ENCODE results near the gene LNP1. TPM values are rescaled to one million over a fixed set of nuclear protein-coding genes. Genes with fewer than 3 reads are reported as not detected.

The LNP1 gene
- total RNA-seq, 6 experiments from 2014 or later: 0.89 to 1.9 (median 1.7) TPM

DNA sequence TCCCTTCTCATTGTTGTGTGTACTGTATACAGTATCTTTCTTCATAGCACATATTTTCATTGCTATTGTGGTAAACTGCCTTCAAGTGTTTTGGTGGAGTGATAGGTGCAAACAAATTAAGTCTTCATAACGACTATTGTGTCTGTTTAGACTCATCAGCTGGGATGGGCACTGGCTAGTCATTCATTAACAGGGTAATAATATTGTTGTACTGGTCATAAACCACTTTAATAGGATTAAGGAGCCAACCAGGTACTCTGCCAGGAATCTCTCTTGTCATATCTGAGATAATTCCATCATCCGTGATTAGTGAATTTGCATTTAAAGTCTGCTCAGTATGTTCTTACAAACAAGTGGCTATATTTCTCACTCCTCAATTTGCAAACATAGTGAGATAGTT, 80.8 kb downstream of the LNP1 start:
- no peaks in the 10 kb centered on the region for H3K36me3 ChIP-seq
- no peak for TF ChIP-seq POLR2A (IDR thresholded peaks at IDR 0.05)
- TF ChIP-seq, protein P1, sequence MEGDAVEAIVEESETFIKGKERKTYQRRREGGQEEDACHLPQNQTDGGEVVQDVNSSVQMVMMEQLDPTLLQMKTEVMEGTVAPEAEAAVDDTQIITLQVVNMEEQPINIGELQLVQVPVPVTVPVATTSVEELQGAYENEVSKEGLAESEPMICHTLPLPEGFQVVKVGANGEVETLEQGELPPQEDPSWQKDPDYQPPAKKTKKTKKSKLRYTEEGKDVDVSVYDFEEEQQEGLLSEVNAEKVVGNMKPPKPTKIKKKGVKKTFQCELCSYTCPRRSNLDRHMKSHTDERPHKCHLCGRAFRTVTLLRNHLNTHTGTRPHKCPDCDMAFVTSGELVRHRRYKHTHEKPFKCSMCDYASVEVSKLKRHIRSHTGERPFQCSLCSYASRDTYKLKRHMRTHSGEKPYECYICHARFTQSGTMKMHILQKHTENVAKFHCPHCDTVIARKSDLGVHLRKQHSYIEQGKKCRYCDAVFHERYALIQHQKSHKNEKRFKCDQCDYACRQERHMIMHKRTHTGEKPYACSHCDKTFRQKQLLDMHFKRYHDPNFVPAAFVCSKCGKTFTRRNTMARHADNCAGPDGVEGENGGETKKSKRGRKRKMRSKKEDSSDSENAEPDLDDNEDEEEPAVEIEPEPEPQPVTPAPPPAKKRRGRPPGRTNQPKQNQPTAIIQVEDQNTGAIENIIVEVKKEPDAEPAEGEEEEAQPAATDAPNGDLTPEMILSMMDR (IDR thresholded peaks at IDR 0.05): no peak
- no peaks in the 10 kb centered on the region for H3K4me1 ChIP-seq
- intact Hi-C loops (cut with DNase I): no loop called here
- H3K9me3 ChIP-seq: no peaks in the 10 kb centered on the region
- H3K27me3 ChIP-seq: no peaks in the 10 kb centered on the region
- DNase-seq: no peak
- no peak overlapping the region for H3K4me3 ChIP-seq
- WGBS (ENCODE audit: insufficient coverage, low coverage, low lambda C conversion rate, missing lambda C conversion rate): 74% methylated on average over 2 of the region's 2 CpGs
- no peak for ATAC-seq
- no peak overlapping the region for H3K27ac ChIP-seq

DNA sequence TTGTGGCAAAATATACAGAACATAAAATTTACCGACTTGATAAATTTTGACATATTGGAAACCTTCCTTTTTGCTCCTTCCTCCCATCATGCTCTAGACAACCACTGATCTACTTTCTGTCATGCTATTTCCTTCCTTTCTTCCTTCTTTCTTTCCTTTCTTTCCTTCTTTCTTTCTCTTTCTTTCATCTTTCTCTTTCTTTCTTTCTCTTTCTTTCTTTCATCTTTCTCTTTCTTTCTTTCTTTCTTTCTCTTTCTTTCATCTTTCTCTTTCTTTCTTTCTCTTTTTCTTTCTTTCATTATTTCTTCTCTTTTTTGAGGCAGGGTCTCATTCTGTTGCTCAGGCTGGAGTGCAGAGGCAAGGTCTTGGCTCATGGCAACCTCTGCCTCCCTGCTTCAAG, 82.2 kb downstream of the LNP1 start:
- Histone ChIP-seq H3K4me1 (no peaks in the 10 kb centered on the region), H3K27ac (no peak overlapping the region), H3K36me3 (no peaks in the 10 kb centered on the region), H3K4me3 (no peak overlapping the region), H3K9me3 (no peaks in the 10 kb centered on the region), H3K27me3 (no peaks in the 10 kb centered on the region)
- TF ChIP-seq POLR2A (IDR thresholded peaks at IDR 0.05): no peak
- TF ChIP-seq, protein P1 (IDR thresholded peaks at IDR 0.05): no peak
- ATAC-seq (no peak), DNase-seq (no peak)
- intact Hi-C loops (cut with DNase I): no loop called here
- WGBS (ENCODE audit: insufficient coverage, low coverage, low lambda C conversion rate, missing lambda C conversion rate): 88% methylated on average over 1 of the region's 1 CpG

DNA sequence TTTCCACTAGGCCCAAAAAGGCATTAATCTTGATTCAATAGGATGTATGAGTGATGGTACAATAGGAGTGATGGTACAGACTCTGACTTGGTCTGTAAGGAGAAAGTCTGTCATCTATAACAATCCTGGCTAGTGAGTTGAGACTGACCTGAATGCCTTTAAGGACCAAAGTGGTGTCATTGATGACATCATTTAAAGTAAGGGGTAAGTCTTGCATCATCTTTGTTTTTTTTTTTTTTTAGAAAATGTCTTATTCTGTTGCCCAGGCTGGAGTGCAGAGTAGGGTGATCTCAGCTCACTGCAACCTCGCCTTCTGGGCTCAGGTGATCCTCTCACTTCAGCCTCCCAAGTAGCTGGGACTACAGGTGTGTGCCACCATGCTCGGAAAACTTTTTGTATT, 85.5 kb downstream of the LNP1 start:
- intact Hi-C loops (cut with DNase I): no loop called here
- Histone ChIP-seq H3K27ac (no peak overlapping the region), H3K9me3 (no peaks in the 10 kb centered on the region), H3K27me3 (no peaks in the 10 kb centered on the region), H3K36me3 (no peaks in the 10 kb centered on the region), H3K4me3 (no peak overlapping the region), H3K4me1 (peaks cover 0 to 5% (median 0%) of the 10 kb centered on the region in 4 donors)
- TF ChIP-seq POLR2A (IDR thresholded peaks at IDR 0.05): no peak
- TF ChIP-seq, protein P1 (IDR thresholded peaks at IDR 0.05): no peak
- WGBS (ENCODE audit: insufficient coverage, low coverage, low lambda C conversion rate, missing lambda C conversion rate): 94% methylated on average over 2 of the region's 2 CpGs
- DNase-seq (no peak), ATAC-seq (no peak)

DNA sequence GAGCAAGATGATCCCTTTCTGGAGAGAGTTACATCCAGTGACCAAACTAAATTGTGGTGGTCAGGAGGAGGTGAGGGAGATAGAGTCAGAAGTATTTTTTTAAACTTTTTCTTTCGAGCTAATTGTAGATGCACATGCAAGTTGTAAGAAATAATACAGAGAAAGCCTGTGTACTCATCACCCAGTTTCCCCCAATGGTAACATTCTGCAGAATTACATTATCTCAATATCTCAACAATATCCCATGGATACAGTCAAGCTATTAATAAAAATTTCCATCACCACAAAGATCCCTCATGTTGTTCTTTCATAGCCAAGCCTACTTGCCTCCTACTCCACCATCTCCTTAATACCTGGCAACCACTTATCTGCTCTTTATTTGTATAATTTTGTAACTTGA, 87.8 kb downstream of the LNP1 start:
- intact Hi-C loops (cut with DNase I): no loop called here
- Histone ChIP-seq H3K4me1 (peaks cover 0 to 6% (median 2%) of the 10 kb centered on the region in 4 donors), H3K36me3 (no peaks in the 10 kb centered on the region), H3K27me3 (no peaks in the 10 kb centered on the region), H3K27ac (no peak overlapping the region), H3K4me3 (no peak overlapping the region), H3K9me3 (no peaks in the 10 kb centered on the region)
- TF ChIP-seq POLR2A (IDR thresholded peaks at IDR 0.05): no peak
- TF ChIP-seq, protein P1 (IDR thresholded peaks at IDR 0.05): no peak
- WGBS (ENCODE audit: insufficient coverage, low coverage, low lambda C conversion rate, missing lambda C conversion rate): 100% methylated on average over 1 of the region's 1 CpG
- ATAC-seq (no peak), DNase-seq (no peak)

Measured in right lobe of liver (tissue), 6 donors.